ENCODE data around the gene ZMIZ1. TPM values are rescaled to one million over a fixed set of nuclear protein-coding genes. Genes with fewer than 3 reads are reported as not detected.

Gene ZMIZ1
- polyA plus RNA-seq, 1 experiment: 13.0 TPM

- no peak for TF ChIP-seq CTCF (IDR thresholded peaks at IDR 0.05; ENCODE audit: insufficient read depth, low read depth, low read length)
- CTCF ChIA-PET: no interaction called here
Observed at GRCh38 chr10:79061441-79062315, 7.1 kb upstream of the ZMIZ1 start.

GRCh38 chr10:79063071-79063491, 5.7 kb upstream of the ZMIZ1 start:
- ChIA-PET CTCF (interaction anchor here (0.6 kb wide), 1 partner anchor 134 kb away, joined by 3 read pairs; no protein-coding TSS in a partner anchor), POLR2A (no interaction called here)
- H3K27me3 ChIP-seq (ENCODE audit: control insufficient read depth, insufficient read depth, low read length): no peaks in the 10 kb centered on the region
- H3K4me3 ChIP-seq (ENCODE audit: low read depth, low read length): no peak overlapping the region
- TF ChIP-seq CTCF (IDR thresholded peaks at IDR 0.05; ENCODE audit: insufficient read depth, low read depth, low read length): no peak
- H3K36me3 ChIP-seq (ENCODE audit: control insufficient read depth, insufficient read depth, low read length): no peaks in the 10 kb centered on the region
- no peak for DNase-seq (ENCODE audit: low read depth)

More at GRCh38 chr10:79061441-79062315, 7.1 kb upstream of the ZMIZ1 start:
- Histone ChIP-seq H3K4me3 (ENCODE audit: low read depth, low read length) (no peak overlapping the region), H3K36me3 (ENCODE audit: control insufficient read depth, insufficient read depth, low read length) (no peaks in the 10 kb centered on the region), H3K27me3 (ENCODE audit: control insufficient read depth, insufficient read depth, low read length) (no peaks in the 10 kb centered on the region; the same call in 1 of the 2 replicates)
- POLR2A ChIA-PET: no interaction called here
- DNase-seq (ENCODE audit: low read depth): no peak

GRCh38 chr10:79063661-79064492, 4.9 kb upstream of the ZMIZ1 start:
- no peak overlapping the region for H3K4me3 ChIP-seq (ENCODE audit: low read depth, low read length)
- ChIA-PET CTCF (interaction anchor here (0.6 to 1.3 kb wide), 2 partner anchors 132 to 133 kb away, joined by 3 to 5 read pairs; no protein-coding TSS in a partner anchor), POLR2A (no interaction called here)
- H3K36me3 ChIP-seq (ENCODE audit: control insufficient read depth, insufficient read depth, low read length): no peaks in the 10 kb centered on the region
- no peaks in the 10 kb centered on the region for H3K27me3 ChIP-seq (ENCODE audit: control insufficient read depth, insufficient read depth, low read length)
- TF ChIP-seq CTCF (IDR thresholded peaks at IDR 0.05; ENCODE audit: insufficient read depth, low read depth, low read length): no peak
- DNase-seq (ENCODE audit: low read depth): no peak

GRCh38 chr10:79065091-79065551, 3.6 kb upstream of the ZMIZ1 start:
- DNase-seq (ENCODE audit: low read depth): no peak
- POLR2A ChIA-PET: no interaction called here
- Histone ChIP-seq H3K4me3 (ENCODE audit: low read depth, low read length) (no peak overlapping the region), H3K27me3 (ENCODE audit: control insufficient read depth, insufficient read depth, low read length) (no peaks in the 10 kb centered on the region), H3K36me3 (ENCODE audit: control insufficient read depth, insufficient read depth, low read length) (no peaks in the 10 kb centered on the region)
- CTCF ChIA-PET: interaction anchor here (1.3 kb wide), 1 partner anchor 130 kb away, joined by 5 read pairs; no protein-coding TSS in a partner anchor
- no peak for TF ChIP-seq CTCF (IDR thresholded peaks at IDR 0.05; ENCODE audit: insufficient read depth, low read depth, low read length)
